Activated CD4-positive, alpha-beta memory T cell treated with anti-CD3 and anti-CD28 coated beads, Interleukin-2, amount 10 ng/mL, durations not matched to agents 7 days and 5 days (primary cell): ENCODE results near the gene EFS. TPM values are rescaled to one million over a fixed set of nuclear protein-coding genes. Genes with fewer than 3 reads are reported as not detected.

Experiments used
- CTCF ChIA-PET: fragments of 350-600 bp; sonication (Branson Sonifier 250); formaldehyde crosslinking; loops from one replicate; lab custom pipeline; 2021; ENCODE audit warnings: antibody characterized with exemption, inconsistent platforms; lab: Charles Lee
- POLR2A ChIA-PET: fragments of 350-600 bp; sonication (Branson Sonifier 250); formaldehyde crosslinking; loops from one replicate; lab custom pipeline; 2021; ENCODE audit warnings: antibody characterized with exemption; lab: Charles Lee
- DNase-seq: peaks from one replicate; pipeline ENCODE4 v3.0.0-alpha.2; 2020
- H3K27ac Mint-ChIP-seq: one replicate; pipeline ENCODE4 v1.8.0; 2021; ENCODE audit warnings: mild to moderate bottlenecking, mixed read lengths
- H3K27me3 Mint-ChIP-seq: one replicate; pipeline ENCODE4 v1.8.0; 2021; ENCODE audit warnings: mixed read lengths
- H3K36me3 Mint-ChIP-seq: one replicate; pipeline ENCODE4 v1.8.0; 2021; ENCODE audit warnings: low read depth, mixed read lengths
- H3K4me1 Mint-ChIP-seq: one replicate; pipeline ENCODE4 v1.8.0; 2021; ENCODE audit warnings: mixed read lengths
- H3K4me3 Mint-ChIP-seq: one replicate; pipeline ENCODE4 v1.8.0; 2021; ENCODE audit warnings: mild to moderate bottlenecking, mixed read lengths
- H3K9me3 Mint-ChIP-seq: one replicate; pipeline ENCODE4 v1.8.0; 2021; ENCODE audit warnings: mixed read lengths
- total RNA-seq, 2 experiments: library from RNA; stranded (reverse); gene quantifications; one replicate each; pipeline ENCODE4 v1.2.3, GENCODE V29; 2021

Gene EFS
- total RNA-seq, 2 experiments from 2014 or later: not detected

- Mint-ChIP-seq H3K36me3 (peaks cover 48% of the 10 kb centered on the region), H3K27me3 (no peaks in the 10 kb centered on the region), H3K4me1 (peaks cover 33% of the 10 kb centered on the region), H3K4me3 (no peak overlapping the region), H3K9me3 (peaks cover 5% of the 10 kb centered on the region), H3K27ac (no peak overlapping the region)
- ChIA-PET POLR2A (interaction anchor here (7.2 kb wide), 1 partner anchor 18 kb away, joined by 282 read pairs; the partner anchor contains the start of genes BCL2L2 and PPP1R3E), CTCF (interaction anchor here (0.8 kb wide), 1 partner anchor 56 kb away, joined by 3 read pairs; no protein-coding TSS in a partner anchor)
- no peak for DNase-seq
Measured at GRCh38 chr14:23324455-23324846, 40.5 kb downstream of the EFS start.

GRCh38 chr14:23323838-23324454 is 41.0 kb downstream of the EFS start:
- Mint-ChIP-seq H3K36me3 (peaks cover 48% of the 10 kb centered on the region), H3K27me3 (no peaks in the 10 kb centered on the region), H3K4me3 (no peak overlapping the region), H3K4me1 (peaks cover 33% of the 10 kb centered on the region), H3K27ac (no peak overlapping the region), H3K9me3 (peaks cover 5% of the 10 kb centered on the region)
- no peak for DNase-seq
- CTCF ChIA-PET: interaction anchor here (1.7 to 3.7 kb wide), 3 partner anchors 34 to 255 kb away, joined by 4 to 27 read pairs (median 8); no protein-coding TSS in a partner anchor
- POLR2A ChIA-PET: interaction anchor here (7.2 kb wide), 1 partner anchor 18 kb away, joined by 282 read pairs; the partner anchor contains the start of genes BCL2L2 and PPP1R3E

DNA sequence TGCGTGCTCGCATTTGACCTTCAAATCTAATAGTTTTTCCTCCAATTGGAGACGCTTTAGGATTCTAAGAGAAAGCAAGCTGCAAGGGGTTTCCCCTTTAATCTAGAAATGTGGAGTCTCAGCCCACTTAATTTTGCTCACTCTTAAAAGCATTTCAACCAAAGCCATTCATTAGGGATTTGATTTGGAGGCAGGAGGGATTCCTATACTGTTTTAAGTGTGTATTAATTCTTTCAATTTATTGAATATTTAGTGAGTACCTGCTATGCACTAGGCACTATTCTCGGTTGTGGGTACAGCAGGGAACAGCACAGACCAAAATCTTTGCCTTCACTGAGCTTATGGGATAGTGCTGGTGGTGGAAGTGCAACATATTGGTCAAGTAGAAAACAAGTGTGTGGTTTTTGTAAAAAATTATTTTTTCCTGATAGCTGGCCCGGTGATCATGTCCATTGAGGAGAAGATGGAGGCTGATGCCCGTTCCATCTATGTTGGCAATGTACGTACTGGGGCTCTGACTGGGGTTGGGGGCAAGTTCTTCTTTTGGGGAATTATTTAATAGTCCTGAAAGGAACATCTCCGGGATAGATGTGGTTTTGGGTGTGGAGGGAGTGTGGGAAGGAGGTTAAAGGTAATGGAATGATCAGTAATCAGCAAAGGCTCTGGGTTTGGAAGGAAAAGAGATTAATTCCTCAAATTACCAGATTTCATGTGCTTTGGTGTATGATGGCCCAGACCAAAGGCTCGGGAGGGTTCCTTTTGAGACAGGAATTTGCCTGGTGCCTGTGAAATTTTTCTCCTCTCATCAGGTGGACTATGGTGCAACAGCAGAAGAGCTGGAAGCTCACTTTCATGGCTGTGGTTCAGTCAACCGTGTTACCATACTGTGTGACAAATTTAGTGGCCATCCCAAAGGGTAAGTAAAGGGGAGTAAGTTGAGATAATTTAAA is 42.1 kb downstream of the EFS start:
- peak overlapping the region; percentile 72 for H3K27ac Mint-ChIP-seq
- ChIA-PET CTCF (interaction anchor here (1.0 to 4.6 kb wide), 14 partner anchors 12 to 254 kb away, joined by 3 to 58 read pairs (median 5); partner anchors contain the start of genes HOMEZ, PPP1R3E and SLC22A17), POLR2A (interaction anchor here (1.1 to 7.2 kb wide), 12 partner anchors 8 to 316 kb away, joined by 3 to 282 read pairs (median 7); partner anchors contain the start of genes ACIN1, BCL2L2, C14orf119 and HOMEZ)
- DNase-seq: no peak
- peaks cover 5% of the 10 kb centered on the region for H3K9me3 Mint-ChIP-seq
- peaks cover 31% of the 10 kb centered on the region for H3K4me1 Mint-ChIP-seq
- peaks cover 48% of the 10 kb centered on the region for H3K36me3 Mint-ChIP-seq
- no peaks in the 10 kb centered on the region for H3K27me3 Mint-ChIP-seq
- peak overlapping the region; percentile 87 for H3K4me3 Mint-ChIP-seq

DNA sequence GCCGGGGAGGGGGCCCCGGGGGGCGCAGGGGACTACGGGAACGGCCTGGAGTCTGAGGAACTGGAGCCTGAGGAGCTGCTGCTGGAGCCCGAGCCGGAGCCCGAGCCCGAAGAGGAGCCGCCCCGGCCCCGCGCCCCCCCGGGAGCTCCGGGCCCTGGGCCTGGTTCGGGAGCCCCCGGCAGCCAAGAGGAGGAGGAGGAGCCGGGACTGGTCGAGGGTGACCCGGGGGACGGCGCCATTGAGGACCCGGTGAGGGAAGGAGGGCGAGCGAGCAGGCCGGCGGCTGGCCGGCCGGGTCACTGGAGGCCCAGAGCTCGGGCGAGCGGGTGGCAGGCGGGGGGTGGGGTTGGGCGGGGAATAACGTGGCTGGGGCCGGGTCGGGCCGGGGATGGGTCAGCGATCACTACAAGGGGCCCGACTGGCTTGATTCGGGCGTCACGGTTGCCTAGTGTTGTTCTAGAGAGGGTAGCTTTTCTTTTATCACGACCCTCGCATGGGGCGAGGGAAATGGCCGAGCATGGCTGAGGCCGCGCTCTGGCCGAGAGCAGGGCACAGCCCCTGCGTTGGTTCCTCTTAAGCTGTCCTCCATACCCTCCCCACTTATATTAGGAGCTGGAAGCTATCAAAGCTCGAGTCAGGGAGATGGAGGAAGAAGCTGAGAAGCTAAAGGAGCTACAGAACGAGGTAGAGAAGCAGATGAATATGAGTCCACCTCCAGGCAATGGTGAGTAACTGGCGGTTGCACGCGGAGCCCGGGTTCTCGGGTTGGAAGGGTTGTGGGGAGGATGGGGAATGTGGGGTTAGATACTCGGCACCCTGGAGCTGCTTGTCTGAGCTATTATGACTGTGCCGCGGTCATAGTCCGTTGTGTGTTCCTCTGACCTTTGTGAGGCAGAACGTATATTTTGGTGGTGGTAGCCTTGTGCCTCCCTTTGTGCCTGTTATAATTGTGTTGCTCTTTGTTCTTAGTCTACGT is 43.1 kb downstream of the EFS start:
- CTCF ChIA-PET: interaction anchor here (0.5 to 4.6 kb wide), 26 partner anchors 11 to 1100 kb away, joined by 3 to 58 read pairs (median 4); partner anchors contain the start of genes ACIN1, C14orf119, HOMEZ and PPP1R3E
- H3K4me3 Mint-ChIP-seq: peak overlapping the region; percentile 87
- peaks cover 5% of the 10 kb centered on the region for H3K9me3 Mint-ChIP-seq
- H3K4me1 Mint-ChIP-seq: peaks cover 31% of the 10 kb centered on the region
- peak overlapping the region; percentile 72 for H3K27ac Mint-ChIP-seq
- POLR2A ChIA-PET: interaction anchor here (0.6 to 7.2 kb wide), 28 partner anchors 9 to 1465 kb away, joined by 3 to 282 read pairs (median 4); partner anchors contain the start of genes ACIN1, BCL2L2, C14orf119 and DAD1
- peak; percentile 74 for DNase-seq
- H3K27me3 Mint-ChIP-seq: no peaks in the 10 kb centered on the region
- peaks cover 48% of the 10 kb centered on the region for H3K36me3 Mint-ChIP-seq

DNA sequence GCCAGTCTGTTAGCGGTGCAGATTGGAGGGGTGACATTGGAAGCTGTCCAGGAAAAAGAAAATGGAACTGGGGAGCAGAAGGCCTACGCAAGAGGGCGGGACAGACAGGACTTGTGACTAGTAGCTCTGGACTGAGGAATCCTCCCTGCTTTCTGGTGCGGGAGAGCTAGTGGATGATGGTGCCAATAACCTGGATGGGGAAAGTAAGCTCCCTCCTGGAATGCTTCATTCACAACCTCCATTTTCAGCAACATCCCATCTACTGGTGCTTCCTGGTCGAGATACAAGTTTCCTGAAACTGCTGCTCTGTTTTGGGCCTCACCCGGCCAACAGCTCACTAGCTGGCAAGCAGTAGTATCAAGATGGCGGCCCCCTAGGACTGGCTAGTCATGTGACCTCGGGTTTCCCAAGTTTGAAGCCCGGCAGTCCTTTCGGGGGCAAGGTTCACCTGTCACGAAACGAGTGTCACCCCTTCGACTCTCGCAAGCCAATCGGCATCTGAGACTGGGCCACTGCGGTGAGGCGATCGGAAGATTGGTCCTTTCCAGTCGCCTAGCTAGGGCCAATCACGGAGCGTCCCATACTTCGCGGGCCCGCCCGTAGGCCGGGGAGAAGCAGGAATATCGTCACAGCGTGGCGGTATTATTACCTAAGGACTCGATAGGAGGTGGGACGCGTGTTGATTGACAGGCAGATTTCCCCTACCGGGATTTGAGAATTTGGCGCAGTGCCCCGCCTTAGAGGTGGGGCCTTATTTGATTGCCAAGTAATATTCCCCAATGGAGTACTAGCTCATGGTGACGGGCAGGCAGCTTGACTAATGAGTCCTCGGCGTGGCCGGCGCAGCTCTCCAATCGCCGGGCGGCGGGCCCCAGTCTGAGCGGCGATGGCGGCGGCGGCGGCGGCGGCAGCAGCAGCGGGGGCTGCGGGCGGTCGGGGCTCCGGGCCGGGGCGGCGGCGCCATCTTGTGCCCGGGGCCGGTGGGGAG is 44.1 kb downstream of the EFS start, which contains the start of gene PABPN1:
TSS of gene PABPN1 (plus strand) at position 874 of the 988 bp plus-strand sequence. CDS start at position 887, 13 bp downstream.
- Mint-ChIP-seq H3K27me3 (no peaks in the 10 kb centered on the region), H3K36me3 (peaks cover 43% of the 10 kb centered on the region), H3K27ac (peak within 1 kb of the TSS; percentile 95), H3K4me3 (peak within 1 kb of the TSS; percentile 87), H3K4me1 (peaks cover 31% of the 10 kb centered on the region), H3K9me3 (peaks cover 5% of the 10 kb centered on the region)
- DNase-seq: peak; percentile 99
- CTCF ChIA-PET: interaction anchor here (0.5 to 4.6 kb wide), 22 partner anchors 15 to 793 kb away, joined by 3 to 58 read pairs (median 4); partner anchors contain the start of genes ACIN1, BCL2L2, C14orf119 and DCAF11
- POLR2A ChIA-PET: interaction anchor here (0.6 to 7.2 kb wide), 29 partner anchors 10 to 1464 kb away, joined by 3 to 282 read pairs (median 4); partner anchors contain the start of genes ACIN1, BCL2L2, C14orf119 and DAD1

GRCh38 chr14:23319746-23320583 is 45.0 kb downstream of the EFS start:
- POLR2A ChIA-PET: interaction anchor here (0.9 to 7.2 kb wide), 13 partner anchors 14 to 731 kb away, joined by 3 to 282 read pairs (median 5); partner anchors contain the start of genes ACIN1, BCL2L2, C14orf119 and DAD1
- peak overlapping the region; percentile 95 for H3K27ac Mint-ChIP-seq
- H3K4me1 Mint-ChIP-seq: peaks cover 31% of the 10 kb centered on the region
- H3K9me3 Mint-ChIP-seq: peaks cover 5% of the 10 kb centered on the region
- DNase-seq: no peak
- H3K4me3 Mint-ChIP-seq: peak overlapping the region; percentile 87
- CTCF ChIA-PET: interaction anchor here (0.5 to 4.6 kb wide), 11 partner anchors 14 to 390 kb away, joined by 3 to 58 read pairs (median 4); partner anchors contain the start of genes BCL2L2, HOMEZ and PPP1R3E
- peaks cover 36% of the 10 kb centered on the region for H3K36me3 Mint-ChIP-seq
- no peaks in the 10 kb centered on the region for H3K27me3 Mint-ChIP-seq

GRCh38 chr14:23316300-23316699 is 48.7 kb downstream of the EFS start:
- H3K27ac Mint-ChIP-seq: no peak overlapping the region
- ChIA-PET POLR2A (interaction anchor here (1.0 to 1.3 kb wide), 2 partner anchors 13 to 309 kb away, joined by 4 to 5 read pairs; partner anchors contain the start of gene PPP1R3E), CTCF (interaction anchor here (0.8 kb wide), 1 partner anchor 64 kb away, joined by 3 read pairs; no protein-coding TSS in a partner anchor)
- no peaks in the 10 kb centered on the region for H3K27me3 Mint-ChIP-seq
- H3K4me1 Mint-ChIP-seq: peaks cover 13% of the 10 kb centered on the region
- H3K9me3 Mint-ChIP-seq: peaks cover 5% of the 10 kb centered on the region
- H3K36me3 Mint-ChIP-seq: peaks cover 8% of the 10 kb centered on the region
- DNase-seq: no peak
- no peak overlapping the region for H3K4me3 Mint-ChIP-seq

DNA sequence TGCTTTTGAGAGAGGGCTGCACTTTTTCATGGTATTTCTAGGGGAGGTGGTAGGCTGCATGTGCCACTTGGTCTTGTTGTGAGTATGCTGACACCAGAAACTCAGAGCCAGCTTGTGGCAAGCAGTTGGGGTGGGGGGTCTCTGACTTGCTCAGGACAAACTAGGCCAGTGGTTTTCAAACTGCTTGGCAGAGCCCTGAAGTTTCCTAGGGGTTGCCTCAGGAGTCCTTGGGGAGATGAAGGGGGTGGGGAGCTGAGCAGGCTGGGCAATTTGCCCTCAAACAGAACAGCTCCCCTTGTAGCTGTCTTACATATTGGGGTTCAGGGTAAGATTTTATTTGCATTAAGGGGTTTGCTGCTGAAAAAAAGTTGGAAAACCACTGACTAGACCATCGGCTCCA is 54.4 kb downstream of the EFS start:
- H3K9me3 Mint-ChIP-seq: no peaks in the 10 kb centered on the region
- DNase-seq: no peak
- H3K4me1 Mint-ChIP-seq: peaks cover 7% of the 10 kb centered on the region
- H3K36me3 Mint-ChIP-seq: no peaks in the 10 kb centered on the region
- no peak overlapping the region for H3K27ac Mint-ChIP-seq
- ChIA-PET POLR2A (interaction anchor here (2.9 to 14.2 kb wide), 2 partner anchors 8 to 11 kb away, joined by 12 to 282 read pairs; partner anchors contain the start of genes PABPN1 and PPP1R3E), CTCF (interaction anchor here (0.9 kb wide), 1 partner anchor 12 kb away, joined by 3 read pairs; no protein-coding TSS in a partner anchor)
- peaks cover 11% of the 10 kb centered on the region for H3K27me3 Mint-ChIP-seq
- H3K4me3 Mint-ChIP-seq: no peak overlapping the region

DNA sequence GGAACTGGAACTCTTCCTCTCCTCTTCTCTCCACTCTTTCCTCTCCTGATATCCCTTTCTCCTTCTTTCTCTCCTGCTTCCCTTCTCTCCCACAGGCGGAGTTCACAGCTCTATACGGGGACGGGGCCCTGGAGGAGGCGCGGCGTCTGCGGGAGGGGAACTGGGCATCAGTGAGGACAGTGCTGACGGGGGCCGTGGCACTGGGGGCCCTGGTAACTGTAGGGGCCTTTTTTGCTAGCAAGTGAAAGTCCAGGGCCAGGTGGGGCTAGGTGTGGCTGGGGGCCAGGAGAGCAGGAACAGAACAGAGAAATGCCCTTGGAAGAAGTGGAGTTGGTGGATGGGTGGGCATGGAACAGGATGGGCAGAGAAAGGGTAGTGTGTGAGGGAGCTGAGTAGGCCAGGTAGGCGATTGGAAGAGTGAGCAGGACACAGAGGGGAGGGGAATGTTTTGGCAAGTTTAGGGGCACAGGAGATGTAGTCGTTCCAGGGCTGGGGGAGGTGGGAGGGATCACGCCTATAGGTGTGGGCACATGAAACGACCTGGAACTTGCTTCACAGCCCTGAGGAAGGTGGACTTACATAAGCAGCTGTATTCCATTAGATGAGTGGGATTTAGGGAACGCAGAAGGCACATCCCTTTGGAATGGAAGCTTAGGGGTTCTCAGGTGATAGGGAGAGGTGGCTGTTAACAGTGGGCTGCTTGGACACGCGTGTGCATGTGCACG is 56.1 kb downstream of the EFS start:
- no peaks in the 10 kb centered on the region for H3K9me3 Mint-ChIP-seq
- no peak for DNase-seq
- peaks cover 11% of the 10 kb centered on the region for H3K27me3 Mint-ChIP-seq
- ChIA-PET POLR2A (interaction anchor here (14.2 kb wide), 1 partner anchor 13 kb away, joined by 282 read pairs; the partner anchor contains the start of gene PABPN1), CTCF (interaction anchor here (0.6 kb wide), 1 partner anchor 780 kb away, joined by 4 read pairs; no protein-coding TSS in a partner anchor)
- no peak overlapping the region for H3K4me3 Mint-ChIP-seq
- no peak overlapping the region for H3K27ac Mint-ChIP-seq
- H3K36me3 Mint-ChIP-seq: no peaks in the 10 kb centered on the region
- H3K4me1 Mint-ChIP-seq: peaks cover 7% of the 10 kb centered on the region
